Fibroblast of lung (primary cell): Measurements from ENCODE around the gene BTNL9. TPM values are rescaled to one million over a fixed set of nuclear protein-coding genes. Genes with fewer than 3 reads are reported as not detected.

Source experiments
- DNase-seq, 2 donors: peaks; one replicate each; pipeline versions ENCODE4 v3.0.0 to v3.0.0-alpha.2; 2010; ENCODE audit warnings: low read depth in 2 of 2
- H2AFZ ChIP-seq: 2 replicates; pipeline ENCODE4 v1.5.1; 2012; ENCODE audit warnings: low read length, control low read depth, inconsistent platforms
- H3K27ac ChIP-seq: 2 replicates; pipeline ENCODE4 v1.5.1; 2011; ENCODE audit warnings: low read length, control low read depth; ENCODE audit not compliant: insufficient read depth
- H3K27me3 ChIP-seq: 2 replicates; pipeline ENCODE4 v1.5.1; 2011; ENCODE audit warnings: mild to moderate bottlenecking, low read length; ENCODE audit not compliant: control insufficient read depth, insufficient read depth
- H3K36me3 ChIP-seq: 2 replicates; pipeline ENCODE4 v1.5.1; 2011; ENCODE audit warnings: low read length; ENCODE audit not compliant: control insufficient read depth, insufficient read depth
- H3K4me1 ChIP-seq: 2 replicates; pipeline ENCODE4 v1.5.1; 2011; ENCODE audit warnings: low read length; ENCODE audit not compliant: control insufficient read depth, insufficient read depth; ENCODE audit errors: extremely low read depth
- H3K4me2 ChIP-seq: 2 replicates; pipeline ENCODE4 v1.5.1; 2011; ENCODE audit warnings: low read length, control low read depth; ENCODE audit not compliant: insufficient read depth; ENCODE audit errors: extremely low read depth
- H3K4me3 ChIP-seq, 4 experiments: fragments of 200-600 bp in 1 of 4; sonication (generic) in 1 of 4; replicated peaks in 1 of 4; 2 replicates each; pipeline ENCODE4 v1.5.1; 2011 to 2016; ENCODE audit warnings: low read length in 4 of 4, low read depth in 3 of 4, mild to moderate bottlenecking in 3 of 4, control low read depth in 2 of 4, inconsistent platforms in 1 of 4, mixed read lengths in 1 of 4; ENCODE audit not compliant: insufficient read depth in 1 of 4; ENCODE audit errors: control extremely low read depth in 1 of 4
- H3K79me2 ChIP-seq: 2 replicates; pipeline ENCODE4 v1.5.1; 2012; ENCODE audit warnings: mild to moderate bottlenecking, low read length, inconsistent platforms; ENCODE audit not compliant: control insufficient read depth, insufficient read depth
- H3K9ac ChIP-seq: 2 replicates; pipeline ENCODE4 v1.5.1; 2011; ENCODE audit warnings: mild to moderate bottlenecking, low read length, control low read depth; ENCODE audit not compliant: insufficient read depth
- H3K9me3 ChIP-seq: 2 replicates; pipeline ENCODE4 v1.5.1; 2012; ENCODE audit warnings: low read depth, low read length; ENCODE audit not compliant: control insufficient read depth, insufficient read depth
- H4K20me1 ChIP-seq: 2 replicates; pipeline ENCODE4 v1.5.1; 2011; ENCODE audit warnings: low read length; ENCODE audit not compliant: control insufficient read depth, insufficient read depth; ENCODE audit errors: extremely low read depth
- CTCF ChIP-seq, 2 donors: IDR thresholded peaks in 1 of 2; conservative IDR thresholded peaks in 1 of 2; 1 replicate in 1 of 2; 2 replicates in 1 of 2; pipeline ENCODE4 v1.5.1; 2011 to 2012; ENCODE audit warnings: low read length in 2 of 2, control low read depth in 1 of 2, inconsistent platforms in 1 of 2, low read depth in 1 of 2, mild to moderate bottlenecking in 1 of 2
- EZH2 ChIP-seq: IDR thresholded peaks from 2 replicates; pipeline ENCODE4 v1.5.1; 2012; ENCODE audit warnings: low read length, control low read depth, mild to moderate bottlenecking; ENCODE audit errors: missing control alignments
- polyA plus RNA-seq, 2 donors: library from polyadenylated mRNA; depleted of rRNA in 1 of 2; stranded (reverse) in 1 of 2; unstranded in 1 of 2; fragments of >200 nt; gene quantifications; 2 replicates each; pipeline ENCODE4 v1.2.1, GENCODE V29; 2011 to 2012; ENCODE audit warnings: missing spikeins in 1 of 2
- total RNA-seq: library from RNA; depleted of rRNA; stranded (reverse); fragments of >200 nt; gene quantifications from 2 replicates; pipeline ENCODE4 v1.2.1, GENCODE V29; 2014

Gene BTNL9
- total and polyA plus RNA-seq, 2 donors (not counting 1 experiment from before 2014, with no cell fraction given) = not detected

DNA sequence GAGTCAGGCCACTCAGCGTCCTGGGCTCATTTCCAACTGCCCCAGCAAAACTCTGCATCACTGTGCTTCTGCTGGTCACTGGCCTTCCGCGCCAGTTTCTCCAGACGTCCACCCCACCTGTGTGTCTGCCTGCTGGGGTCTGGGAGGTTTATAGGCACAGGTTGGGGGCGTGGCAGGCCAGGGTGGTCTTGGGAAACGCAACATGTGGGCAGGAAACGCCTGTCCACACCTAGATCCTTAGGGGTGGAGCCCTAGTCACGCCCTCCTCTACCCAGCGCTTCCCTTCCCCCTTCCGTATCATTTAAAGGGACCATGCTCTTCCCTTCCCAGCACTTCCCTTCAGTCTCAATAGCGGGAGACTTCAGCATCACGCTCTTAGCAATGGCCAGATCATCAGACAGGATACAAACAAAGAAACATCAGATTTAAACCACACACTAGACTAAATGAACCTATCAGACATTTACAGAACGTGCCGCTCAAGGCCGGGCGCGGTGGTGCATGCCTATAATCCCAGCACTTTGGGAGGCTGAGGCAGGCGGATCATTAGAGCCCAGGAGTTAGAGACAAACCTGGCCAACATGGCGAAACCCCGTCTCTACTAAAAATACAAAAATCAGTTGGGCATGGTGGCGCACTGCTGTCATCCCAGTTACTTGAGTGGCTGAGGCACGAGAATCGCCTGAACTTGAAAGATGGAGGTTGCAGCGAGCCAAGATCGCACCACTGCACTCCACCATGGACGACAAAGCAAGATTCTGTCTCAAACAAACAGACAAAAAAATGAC lies 11.8 kb upstream of the BTNL9 start:
- H3K4me2 ChIP-seq = no peak overlapping the region
- TF ChIP-seq EZH2 (no peak), CTCF (conservative IDR thresholded peaks at IDR 0.05 in 1 of 2, IDR thresholded peaks at IDR 0.05 in 1 of 2; ENCODE audit: low read depth in 1 of 2, low read length in 2 of 2) (no peak)

DNA sequence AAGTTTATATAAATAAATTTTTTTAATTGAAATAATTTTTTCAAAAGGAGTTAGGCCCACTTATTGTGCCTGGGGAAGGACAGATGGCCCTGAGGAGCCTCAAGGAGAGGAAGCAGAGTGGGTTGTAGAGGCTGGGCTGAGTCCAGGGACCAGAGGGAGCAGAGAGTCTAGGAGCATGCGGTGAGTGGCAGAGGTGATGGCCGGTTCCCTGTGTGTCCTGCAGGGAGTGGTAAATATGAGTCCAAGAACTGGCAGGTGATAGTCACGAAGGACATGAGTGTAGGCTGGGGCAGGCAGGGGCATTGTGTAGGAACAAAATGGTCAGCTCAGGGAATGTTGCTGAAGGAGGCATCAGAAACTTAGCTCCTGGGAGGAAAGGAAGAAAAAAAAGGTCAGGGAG lies 8.3 kb upstream of the BTNL9 start:
- no peak for TF ChIP-seq EZH2
- TF ChIP-seq CTCF (conservative IDR thresholded peaks at IDR 0.05 in 1 of 2, IDR thresholded peaks at IDR 0.05 in 1 of 2; ENCODE audit: low read depth in 1 of 2, low read length in 2 of 2) = no peak
- no peaks in the 10 kb centered on the region for H3K79me2 ChIP-seq
- H3K27ac ChIP-seq = no peak overlapping the region
- no peaks in the 10 kb centered on the region for H3K4me1 ChIP-seq
- no peaks in the 10 kb centered on the region for H3K27me3 ChIP-seq
- no peaks in the 10 kb centered on the region for H4K20me1 ChIP-seq
- H3K4me3 ChIP-seq = no peak overlapping the region
- H3K9ac ChIP-seq = no peak overlapping the region
- H2AFZ ChIP-seq = no peak overlapping the region
- DNase-seq = no peak
- H3K36me3 ChIP-seq = no peaks in the 10 kb centered on the region
- no peak overlapping the region for H3K4me2 ChIP-seq
- no peaks in the 10 kb centered on the region for H3K9me3 ChIP-seq

More for the DNA sequence above, 11.8 kb upstream of the BTNL9 start:
- Histone ChIP-seq H3K9ac (no peak overlapping the region), H3K4me3 (no peak overlapping the region), H3K79me2 (no peaks in the 10 kb centered on the region), H2AFZ (no peak overlapping the region), H3K36me3 (no peaks in the 10 kb centered on the region), H4K20me1 (no peaks in the 10 kb centered on the region), H3K27me3 (no peaks in the 10 kb centered on the region), H3K4me1 (no peaks in the 10 kb centered on the region), H3K9me3 (no peaks in the 10 kb centered on the region), H3K27ac (no peak overlapping the region)
- no peak for DNase-seq

- no peak overlapping the region for H3K27ac ChIP-seq
- no peak overlapping the region for H3K4me3 ChIP-seq
- H3K9me3 ChIP-seq = no peaks in the 10 kb centered on the region
- no peak overlapping the region for H3K4me2 ChIP-seq
- no peak overlapping the region for H2AFZ ChIP-seq
- H3K27me3 ChIP-seq = no peaks in the 10 kb centered on the region
- H3K4me1 ChIP-seq = no peaks in the 10 kb centered on the region
- no peaks in the 10 kb centered on the region for H3K79me2 ChIP-seq
- no peak for DNase-seq
- no peaks in the 10 kb centered on the region for H3K36me3 ChIP-seq
- H3K9ac ChIP-seq = no peak overlapping the region
- TF ChIP-seq EZH2 (no peak), CTCF (conservative IDR thresholded peaks at IDR 0.05 in 1 of 2, IDR thresholded peaks at IDR 0.05 in 1 of 2; ENCODE audit: low read depth in 1 of 2, low read length in 2 of 2) (no peak)
- H4K20me1 ChIP-seq = no peaks in the 10 kb centered on the region
Observed at GRCh38 chr5:181035991-181036815, 3.9 kb upstream of the BTNL9 start.
